ENCODE measurements around the gene TAF1D. TPM values are rescaled to one million over a fixed set of nuclear protein-coding genes. Genes with fewer than 3 reads are reported as not detected.

Gene TAF1D
- total and polyA plus RNA-seq, 12 donors = 20.8 to 262 (median 59.5) TPM

GRCh38 chr11:93724089-93724488, 17.2 kb downstream of the TAF1D start:
- 94 to 98% (median 95%) methylated on average over 1 of the region's 1 CpG for WGBS, 4 donors
- intact Hi-C loops (cut with DNase I) = no loop called here
- TF ChIP-seq CTCF (IDR thresholded peaks at IDR 0.05) (no peak), POLR2A (IDR thresholded peaks at IDR 0.05) (no peak)
- peaks cover 0 to 35% of the 10 kb centered on the region in 2 donors for H3K36me3 ChIP-seq (replicated peaks in 1 of 2)
- no peak overlapping the region for H3K4me3 ChIP-seq
- no peaks in the 10 kb centered on the region for H3K27me3 ChIP-seq
- no peaks in the 10 kb centered on the region for H3K4me1 ChIP-seq (replicated peaks in 1 of 2)
- H3K9me3 ChIP-seq (replicated peaks in 1 of 3) = no peaks in the 10 kb centered on the region
- no peak overlapping the region for H3K27ac ChIP-seq
- DNase-seq = no peak

GRCh38 chr11:93720522-93720921, 20.8 kb downstream of the TAF1D start:
- no peak overlapping the region for H3K4me3 ChIP-seq
- DNase-seq = no peak
- no peaks in the 10 kb centered on the region for H3K9me3 ChIP-seq (replicated peaks in 1 of 3)
- TF ChIP-seq CTCF (IDR thresholded peaks at IDR 0.05) = no peak
- no peak for TF ChIP-seq POLR2A (IDR thresholded peaks at IDR 0.05)
- intact Hi-C loops (cut with DNase I) = no loop called here
- 95 to 99% (median 97%) methylated on average over 7 of the region's 7 CpGs for WGBS, 4 donors
- H3K27me3 ChIP-seq = no peaks in the 10 kb centered on the region
- H3K4me1 ChIP-seq (replicated peaks in 1 of 2) = no peaks in the 10 kb centered on the region
- H3K27ac ChIP-seq = no peak overlapping the region
- peaks cover 0 to 14% of the 10 kb centered on the region in 2 donors for H3K36me3 ChIP-seq (replicated peaks in 1 of 2)

- peaks cover 0 to 14% of the 10 kb centered on the region in 2 donors for H3K36me3 ChIP-seq (replicated peaks in 1 of 2)
- no peaks in the 10 kb centered on the region for H3K4me1 ChIP-seq (replicated peaks in 1 of 2)
- H3K9me3 ChIP-seq (replicated peaks in 1 of 3) = no peaks in the 10 kb centered on the region
These were observed 22.0 kb downstream of the TAF1D start for GRCh38 chr11:93719310-93719709.

GRCh38 chr11:93718057-93718563, 23.2 kb downstream of the TAF1D start:
- 76 to 86% (median 80%) methylated on average over 4 of the region's 4 CpGs for WGBS, 4 donors
- Histone ChIP-seq H3K27me3 (no peaks in the 10 kb centered on the region), H3K36me3 (replicated peaks in 1 of 2) (peaks cover 0 to 9% of the 10 kb centered on the region in 2 donors), H3K4me3 (no peak overlapping the region), H3K27ac (peak overlapping the region in 1 of 5 donors; percentile 33), H3K9me3 (replicated peaks in 1 of 3) (no peaks in the 10 kb centered on the region), H3K4me1 (replicated peaks in 1 of 2) (no peaks in the 10 kb centered on the region)
- intact Hi-C loops (cut with DNase I) = no loop called here
- DNase-seq = no peak
- TF ChIP-seq CTCF (IDR thresholded peaks at IDR 0.05) = no peak
- TF ChIP-seq POLR2A (IDR thresholded peaks at IDR 0.05) = no peak

More at GRCh38 chr11:93719310-93719709, 22.0 kb downstream of the TAF1D start:
- no peak for DNase-seq
- intact Hi-C loops (cut with DNase I) = no loop called here
- no peak overlapping the region for H3K4me3 ChIP-seq
- TF ChIP-seq POLR2A (IDR thresholded peaks at IDR 0.05) = no peak
- TF ChIP-seq CTCF (IDR thresholded peaks at IDR 0.05) = no peak
- 95 to 99% (median 98%) methylated on average over 4 of the region's 4 CpGs for WGBS, 4 donors
- no peaks in the 10 kb centered on the region for H3K27me3 ChIP-seq
- no peak overlapping the region for H3K27ac ChIP-seq

Data from adrenal gland (tissue), 12 donors.